Esophagus muscularis mucosa (tissue), 4 donors: ENCODE measurements around the gene DHRS9. TPM values are rescaled to one million over a fixed set of nuclear protein-coding genes. Genes with fewer than 3 reads are reported as not detected.
"Not testable (repeated sequence)": the region's sequence is repeated elsewhere in the genome, so short reads cannot be mapped to it uniquely, and the experiment has no call there.

ENCODE experiments used
- DNase-seq: peaks from one replicate; pipeline ENCODE4 v3.0.0-alpha.2; 2017; ENCODE audit errors: extremely low spot score
- H3K27ac ChIP-seq, 4 donors: fragments of 200-600 bp; sonication (generic); replicated peaks in 1 of 4; 1 replicate in 3 of 4; 2 replicates in 1 of 4; pipeline ENCODE4 v1.5.1; 2016 to 2019; ENCODE audit warnings: mild to moderate bottlenecking in 1 of 4
- H3K27me3 ChIP-seq, 4 donors: fragments of 200-600 bp; sonication (generic); one replicate each; pipeline versions ENCODE4 v1.5.1 to v1.6.0; 2016 to 2019
- H3K36me3 ChIP-seq, 4 donors: fragments of 200-600 bp; sonication (generic); one replicate each; pipeline ENCODE4 v1.5.1; 2016 to 2019
- H3K4me1 ChIP-seq, 4 donors: fragments of 200-600 bp; sonication (generic); one replicate each; pipeline ENCODE4 v1.5.1; 2016 to 2019
- H3K4me3 ChIP-seq, 4 donors: fragments of 200-600 bp; sonication (generic); 1 replicate in 2 of 4; 2 replicates in 2 of 4; pipeline ENCODE4 v1.5.1; 2016 to 2019; ENCODE audit warnings: mild to moderate bottlenecking in 4 of 4, moderate library complexity in 1 of 4
- H3K9me3 ChIP-seq, 4 donors: fragments of 200-600 bp; sonication (generic); 1 replicate in 3 of 4; 2 replicates in 1 of 4; pipeline ENCODE4 v1.5.1; 2016 to 2019
- CTCF ChIP-seq, 3 experiments: fragments of 200-600 bp in 2 of 3; fragments of 450-650 bp in 1 of 3; sonication (generic) in 2 of 3; IDR thresholded peaks; one replicate each; pipeline ENCODE4 v1.5.1; 2017 to 2019; ENCODE audit warnings: antibody characterized with exemption in 3 of 3, mild to moderate bottlenecking in 2 of 3, moderate library complexity in 1 of 3
- EP300 ChIP-seq: sonication (generic); formaldehyde crosslinking; IDR thresholded peaks from one replicate; pipeline ENCODE4 v1.6.1; 2017; ENCODE audit warnings: antibody characterized with exemption
- POLR2A ChIP-seq: fragments of 450-650 bp; IDR thresholded peaks from one replicate; pipeline ENCODE4 v1.6.1; 2017; ENCODE audit warnings: antibody characterized with exemption, moderate library complexity, mild to moderate bottlenecking, low read depth
- POLR2AphosphoS5 ChIP-seq, 2 donors: sonication (generic); formaldehyde crosslinking; IDR thresholded peaks; one replicate each; pipeline ENCODE4 v1.6.1; 2017; ENCODE audit warnings: antibody characterized with exemption in 2 of 2
- WGBS: methylation state at CpG from one replicate; pipeline ENCODE4 v1.1.5; 2018; 5-methylcytosine and 5-hydroxymethylcytosine counted together
- intact Hi-C: fragments of 100-400 bp; cut with DNase I; formaldehyde crosslinking; loops from one replicate; pipeline ENCODE4 v1.15.1; 2023
- total RNA-seq, 4 donors: library from RNA; depleted of rRNA; stranded (reverse); fragments of >200 nt; gene quantifications; one replicate each; pipeline versions ENCODE4 v1.1.0 to v1.2.1, GENCODE V29; 2016

The DHRS9 gene
- total RNA-seq, 4 donors from 2014 or later: 0.75 to 0.99 (median 0.83) TPM; not detected in 1

GRCh38 chr2:169050476-169051240, 18.7 kb upstream of the DHRS9 start:
- Histone ChIP-seq H3K4me3 (no peak overlapping the region), H3K4me1 (no peaks in the 10 kb centered on the region), H3K36me3 (no peaks in the 10 kb centered on the region), H3K27ac (no peak overlapping the region), H3K9me3 (peaks cover 0 to 20% (median 12%) of the 10 kb centered on the region in 4 donors), H3K27me3 (no peaks in the 10 kb centered on the region)
- DNase-seq: no peak
- intact Hi-C loops: no loop called here
- 70% methylated on average over 5 of the region's 5 CpGs for WGBS
- no peak for TF ChIP-seq POLR2A
- no peak for TF ChIP-seq CTCF (IDR thresholded peaks at IDR 0.05)
- no peak for TF ChIP-seq POLR2AphosphoS5 (IDR thresholded peaks at IDR 0.05)
- TF ChIP-seq EP300: no peak

GRCh38 chr2:169054575-169054974, 14.8 kb upstream of the DHRS9 start:
- H3K36me3 ChIP-seq, intact Hi-C loops, H3K27ac ChIP-seq, DNase-seq, H3K4me3 ChIP-seq, H3K4me1 ChIP-seq, H3K27me3 ChIP-seq: not testable (repeated sequence)
- 79% methylated on average over 2 of the region's 2 CpGs for WGBS
- H3K9me3 ChIP-seq: peaks cover 0 to 41% (median 16%) of the 10 kb centered on the region in 4 donors

GRCh38 chr2:169064199-169064598, 5.2 kb upstream of the DHRS9 start:
- 94% methylated on average over 17 of the region's 17 CpGs for WGBS
- not testable (repeated sequence) for H3K27me3 ChIP-seq

GRCh38 chr2:169065422-169065821, 3.9 kb upstream of the DHRS9 start:
- Histone ChIP-seq H3K4me3 (no peak overlapping the region), H3K4me1 (no peaks in the 10 kb centered on the region), H3K27me3 (no peaks in the 10 kb centered on the region), H3K27ac (no peak overlapping the region), H3K9me3 (no peaks in the 10 kb centered on the region), H3K36me3 (no peaks in the 10 kb centered on the region)
- no peak for DNase-seq
- 73% methylated on average over 1 of the region's 1 CpG for WGBS
- TF ChIP-seq EP300 (no peak), POLR2AphosphoS5 (IDR thresholded peaks at IDR 0.05) (no peak), POLR2A (no peak), CTCF (IDR thresholded peaks at IDR 0.05) (no peak)
- intact Hi-C loops: no loop called here

More at GRCh38 chr2:169064199-169064598, 5.2 kb upstream of the DHRS9 start:
- intact Hi-C loops, H3K27ac ChIP-seq, H3K36me3 ChIP-seq, H3K4me1 ChIP-seq, DNase-seq, H3K4me3 ChIP-seq, H3K9me3 ChIP-seq: not testable (repeated sequence)

GRCh38 chr2:169065864-169066517, 3.4 kb upstream of the DHRS9 start:
- Histone ChIP-seq H3K27me3 (no peaks in the 10 kb centered on the region), H3K4me1 (no peaks in the 10 kb centered on the region), H3K9me3 (no peaks in the 10 kb centered on the region), H3K36me3 (no peaks in the 10 kb centered on the region), H3K27ac (no peak overlapping the region), H3K4me3 (no peak overlapping the region)
- DNase-seq: no peak
- intact Hi-C loops: no loop called here
- TF ChIP-seq POLR2A: no peak
- TF ChIP-seq POLR2AphosphoS5 (IDR thresholded peaks at IDR 0.05): no peak
- TF ChIP-seq EP300: no peak
- 70% methylated on average over 2 of the region's 2 CpGs for WGBS

GRCh38 chr2:169066897-169067296, 2.5 kb upstream of the DHRS9 start:
- no peaks in the 10 kb centered on the region for H3K9me3 ChIP-seq
- DNase-seq: no peak
- WGBS: 40% methylated on average over 1 of the region's 1 CpG
- TF ChIP-seq POLR2AphosphoS5 (IDR thresholded peaks at IDR 0.05) (no peak), POLR2A (no peak), EP300 (no peak), CTCF (IDR thresholded peaks at IDR 0.05) (no peak)
- no peaks in the 10 kb centered on the region for H3K36me3 ChIP-seq
- H3K4me1 ChIP-seq: no peaks in the 10 kb centered on the region
- H3K27ac ChIP-seq: no peak overlapping the region
- H3K27me3 ChIP-seq: no peaks in the 10 kb centered on the region
- intact Hi-C loops: no loop called here
- H3K4me3 ChIP-seq: no peak overlapping the region
